GF-D8 (cell line): ENCODE results near the gene SAPCD1.
"Not testable (repeated sequence)": the region's sequence is repeated elsewhere in the genome, so short reads cannot be mapped to it uniquely, and the experiment has no call there.

ENCODE experiments used
- DNase-seq: peaks from one replicate; lab custom pipeline; 2025; lab: John Stamatoyannopoulos, UW

The SAPCD1 gene

GRCh38 chr6:31801031-31801927 is 38.8 kb downstream of the SAPCD1 start:
- DNase-seq, result not testable (repeated sequence)

GRCh38 chr6:31805939-31806469 is 43.5 kb downstream of the SAPCD1 start:
- no peak for DNase-seq

- peak; percentile 90 for DNase-seq
Observed at GRCh38 chr6:31806470-31807272, 44.2 kb downstream of the SAPCD1 start, which contains the start of gene LSM2. Gene LSM2, minus strand, starts transcription at chr6:31806966. Its CDS starts 209 bp downstream, at chr6:31806757.

- not testable (repeated sequence) for DNase-seq
Observed at GRCh38 chr6:31808599-31808998, 46.1 kb downstream of the SAPCD1 start.

- DNase-seq, result no peak
Observed at GRCh38 chr6:31811645-31812044, 49.2 kb downstream of the SAPCD1 start.

GRCh38 chr6:31813465-31813849 is 51.0 kb downstream of the SAPCD1 start:
- DNase-seq, result no peak
